Natural killer cell treated with Interleukin-12 subunit alpha and Interleukin-12 subunit beta and Interleukin-15 and Interleukin-18, amount 100 ng/mL, for 72 hours (primary cell): ENCODE data around the gene SLC44A2. TPM values are rescaled to one million over a fixed set of nuclear protein-coding genes. Genes with fewer than 3 reads are reported as not detected.

ENCODE experiments used
- ATAC-seq, 2 donors: fragments of 150-1000 bp; cut with Tn5 transposase in 1 of 2; sonication (Bioruptor Pico), chemical (Tn5 transposase) in 1 of 2; 2 replicates each; pipeline ENCODE4 v1.10.0; 2021
- DNase-seq: peaks from one replicate; pipeline ENCODE4 v3.0.0; 2022; ENCODE audit warnings: low spot score
- H3K27ac Mint-ChIP-seq, 2 donors: 1 replicate in 1 of 2; 2 replicates in 1 of 2; pipeline ENCODE4 v1.8.0; 2022; ENCODE audit warnings: mixed read lengths in 2 of 2, mild to moderate bottlenecking in 1 of 2, moderate library complexity in 1 of 2
- H3K27me3 Mint-ChIP-seq, 2 donors: 1 replicate in 1 of 2; 2 replicates in 1 of 2; pipeline ENCODE4 v1.8.0; 2022; ENCODE audit warnings: mixed read lengths in 2 of 2
- H3K36me3 Mint-ChIP-seq: one replicate; pipeline ENCODE4 v1.8.0; 2022; ENCODE audit warnings: mixed read lengths
- H3K4me1 Mint-ChIP-seq, 2 donors: 1 replicate in 1 of 2; 2 replicates in 1 of 2; pipeline ENCODE4 v1.8.0; 2022; ENCODE audit warnings: low read depth in 2 of 2, mixed read lengths in 2 of 2, mild to moderate bottlenecking in 1 of 2
- H3K4me3 Mint-ChIP-seq: one replicate; pipeline ENCODE4 v1.8.0; 2022; ENCODE audit warnings: mixed read lengths
- H3K9me3 Mint-ChIP-seq: 2 replicates; pipeline ENCODE4 v1.8.0; 2022; ENCODE audit warnings: mixed read lengths
- total RNA-seq, 2 donors: library from RNA; stranded (reverse); gene quantifications; one replicate each; pipeline ENCODE4 v1.2.3, GENCODE V29; 2022

The SLC44A2 gene
- total RNA-seq, 2 donors from 2014 or later, result 63.9 to 67.9 TPM

GRCh38 chr19:10602330-10603083, 22.8 kb upstream of the SLC44A2 start:
- Mint-ChIP-seq H3K36me3 (no peaks in the 10 kb centered on the region), H3K4me3 (peak overlapping the region; percentile 97), H3K9me3 (no peaks in the 10 kb centered on the region), H3K27ac (peak overlapping the region; percentile 96), H3K27me3 (no peaks in the 10 kb centered on the region), H3K4me1 (peaks cover 18 to 26% of the 10 kb centered on the region in 2 donors)
- peak; percentile 96 to 97 for ATAC-seq
- DNase-seq, result peak; percentile 88

- no peaks in the 10 kb centered on the region for H3K36me3 Mint-ChIP-seq
- no peaks in the 10 kb centered on the region for H3K27me3 Mint-ChIP-seq
- ATAC-seq (peak; percentile 40 to 60), DNase-seq (peak; percentile 76)
- H3K27ac Mint-ChIP-seq, result peak overlapping the region; percentile 96
- H3K4me3 Mint-ChIP-seq, result peak overlapping the region; percentile 97
- no peaks in the 10 kb centered on the region for H3K9me3 Mint-ChIP-seq
- H3K4me1 Mint-ChIP-seq, result peaks cover 18 to 23% of the 10 kb centered on the region in 2 donors
Observed at GRCh38 chr19:10603084-10603872, 22.1 kb upstream of the SLC44A2 start.

GRCh38 chr19:10603873-10604459, 21.4 kb upstream of the SLC44A2 start:
- no peaks in the 10 kb centered on the region for H3K27me3 Mint-ChIP-seq
- H3K27ac Mint-ChIP-seq, result peak overlapping the region; percentile 96
- peak; percentile 66 for DNase-seq
- no peaks in the 10 kb centered on the region for H3K36me3 Mint-ChIP-seq
- peak; percentile 12 to 21 for ATAC-seq
- H3K4me3 Mint-ChIP-seq, result peak overlapping the region; percentile 97
- peaks cover 18 to 22% of the 10 kb centered on the region in 2 donors for H3K4me1 Mint-ChIP-seq
- no peaks in the 10 kb centered on the region for H3K9me3 Mint-ChIP-seq

- Mint-ChIP-seq H3K9me3 (no peaks in the 10 kb centered on the region), H3K4me3 (peak overlapping the region; percentile 97), H3K27ac (peak overlapping the region; percentile 96), H3K36me3 (no peaks in the 10 kb centered on the region), H3K27me3 (no peaks in the 10 kb centered on the region), H3K4me1 (peaks cover 18 to 22% of the 10 kb centered on the region in 2 donors)
- DNase-seq, result no peak
- no peak for ATAC-seq
Observed at GRCh38 chr19:10604460-10604980, 20.8 kb upstream of the SLC44A2 start.

- H3K27ac Mint-ChIP-seq, result peak overlapping the region in 1 of 2 donors; percentile 78
- ATAC-seq (no peak), DNase-seq (no peak)
- H3K27me3 Mint-ChIP-seq, result no peaks in the 10 kb centered on the region
- no peak overlapping the region for H3K4me3 Mint-ChIP-seq
- H3K9me3 Mint-ChIP-seq, result no peaks in the 10 kb centered on the region
- H3K36me3 Mint-ChIP-seq, result no peaks in the 10 kb centered on the region
- peaks cover 7 to 25% of the 10 kb centered on the region in 2 donors for H3K4me1 Mint-ChIP-seq
Observed at GRCh38 chr19:10611907-10612306, 13.4 kb upstream of the SLC44A2 start.

GRCh38 chr19:10612499-10613119, 12.7 kb upstream of the SLC44A2 start:
- no peaks in the 10 kb centered on the region for H3K36me3 Mint-ChIP-seq
- H3K4me3 Mint-ChIP-seq, result no peak overlapping the region
- ATAC-seq (peak in 1 of 2 donors; percentile 62), DNase-seq (no peak)
- peak overlapping the region in 1 of 2 donors; percentile 78 for H3K27ac Mint-ChIP-seq
- H3K27me3 Mint-ChIP-seq, result no peaks in the 10 kb centered on the region
- no peaks in the 10 kb centered on the region for H3K9me3 Mint-ChIP-seq
- peaks cover 10 to 26% of the 10 kb centered on the region in 2 donors for H3K4me1 Mint-ChIP-seq

- H3K4me3 Mint-ChIP-seq, result peak overlapping the region; percentile 44
- H3K27ac Mint-ChIP-seq, result peak overlapping the region; percentile 62 to 82
- peaks cover 14 to 31% of the 10 kb centered on the region in 2 donors for H3K4me1 Mint-ChIP-seq
- no peak for DNase-seq
- H3K9me3 Mint-ChIP-seq, result no peaks in the 10 kb centered on the region
- no peak for ATAC-seq
- H3K27me3 Mint-ChIP-seq, result no peaks in the 10 kb centered on the region
- no peaks in the 10 kb centered on the region for H3K36me3 Mint-ChIP-seq
Observed at GRCh38 chr19:10615429-10616023, 9.8 kb upstream of the SLC44A2 start.

- peaks cover 19 to 42% of the 10 kb centered on the region in 2 donors for H3K4me1 Mint-ChIP-seq
- DNase-seq (no peak), ATAC-seq (no peak)
- no peaks in the 10 kb centered on the region for H3K27me3 Mint-ChIP-seq
- no peak overlapping the region for H3K4me3 Mint-ChIP-seq
- H3K27ac Mint-ChIP-seq, result peak overlapping the region; percentile 42 to 82
- no peaks in the 10 kb centered on the region for H3K36me3 Mint-ChIP-seq
- no peaks in the 10 kb centered on the region for H3K9me3 Mint-ChIP-seq
Observed at GRCh38 chr19:10617409-10618121, 7.8 kb upstream of the SLC44A2 start.

GRCh38 chr19:10618846-10619245, 6.5 kb upstream of the SLC44A2 start:
- Mint-ChIP-seq H3K27ac (peak overlapping the region in 1 of 2 donors; percentile 42), H3K36me3 (no peaks in the 10 kb centered on the region), H3K27me3 (no peaks in the 10 kb centered on the region), H3K4me3 (no peak overlapping the region), H3K4me1 (peaks cover 15 to 34% of the 10 kb centered on the region in 2 donors), H3K9me3 (no peaks in the 10 kb centered on the region)
- ATAC-seq (no peak), DNase-seq (no peak)

GRCh38 chr19:10620786-10621185, 4.6 kb upstream of the SLC44A2 start:
- no peak for ATAC-seq

GRCh38 chr19:10621966-10622365, 3.4 kb upstream of the SLC44A2 start:
- Mint-ChIP-seq H3K9me3 (no peaks in the 10 kb centered on the region), H3K36me3 (no peaks in the 10 kb centered on the region), H3K27me3 (no peaks in the 10 kb centered on the region), H3K27ac (peak overlapping the region; percentile 54 to 82), H3K4me1 (peaks cover 22 to 32% of the 10 kb centered on the region in 2 donors), H3K4me3 (no peak overlapping the region)
- ATAC-seq (no peak), DNase-seq (no peak)

More at GRCh38 chr19:10620786-10621185, 4.6 kb upstream of the SLC44A2 start:
- peaks cover 22 to 36% of the 10 kb centered on the region in 2 donors for H3K4me1 Mint-ChIP-seq
- H3K27me3 Mint-ChIP-seq, result no peaks in the 10 kb centered on the region
- no peak overlapping the region for H3K4me3 Mint-ChIP-seq
- H3K27ac Mint-ChIP-seq, result peak overlapping the region; percentile 51 to 86
- DNase-seq, result no peak
- H3K9me3 Mint-ChIP-seq, result no peaks in the 10 kb centered on the region
- H3K36me3 Mint-ChIP-seq, result no peaks in the 10 kb centered on the region

- Mint-ChIP-seq H3K27me3 (no peaks in the 10 kb centered on the region), H3K4me3 (peak overlapping the region; percentile 65)
Observed at GRCh38 chr19:10624585-10624984, 768 bp upstream of the SLC44A2 start.

More at GRCh38 chr19:10624585-10624984, 768 bp upstream of the SLC44A2 start:
- H3K27ac Mint-ChIP-seq, result peak overlapping the region; percentile 70 to 88
- no peak for DNase-seq
- ATAC-seq, result peak; percentile 50 to 64
- peaks cover 15 to 29% of the 10 kb centered on the region in 2 donors for H3K4me1 Mint-ChIP-seq
- no peaks in the 10 kb centered on the region for H3K36me3 Mint-ChIP-seq
- H3K9me3 Mint-ChIP-seq, result no peaks in the 10 kb centered on the region
